Measurements from ENCODE around the gene CCDC57. TPM values are rescaled to one million over a fixed set of nuclear protein-coding genes. Genes with fewer than 3 reads are reported as not detected.

The CCDC57 gene
- total RNA-seq, 2 donors from 2014 or later = 24.5 to 46.1 TPM

DNA sequence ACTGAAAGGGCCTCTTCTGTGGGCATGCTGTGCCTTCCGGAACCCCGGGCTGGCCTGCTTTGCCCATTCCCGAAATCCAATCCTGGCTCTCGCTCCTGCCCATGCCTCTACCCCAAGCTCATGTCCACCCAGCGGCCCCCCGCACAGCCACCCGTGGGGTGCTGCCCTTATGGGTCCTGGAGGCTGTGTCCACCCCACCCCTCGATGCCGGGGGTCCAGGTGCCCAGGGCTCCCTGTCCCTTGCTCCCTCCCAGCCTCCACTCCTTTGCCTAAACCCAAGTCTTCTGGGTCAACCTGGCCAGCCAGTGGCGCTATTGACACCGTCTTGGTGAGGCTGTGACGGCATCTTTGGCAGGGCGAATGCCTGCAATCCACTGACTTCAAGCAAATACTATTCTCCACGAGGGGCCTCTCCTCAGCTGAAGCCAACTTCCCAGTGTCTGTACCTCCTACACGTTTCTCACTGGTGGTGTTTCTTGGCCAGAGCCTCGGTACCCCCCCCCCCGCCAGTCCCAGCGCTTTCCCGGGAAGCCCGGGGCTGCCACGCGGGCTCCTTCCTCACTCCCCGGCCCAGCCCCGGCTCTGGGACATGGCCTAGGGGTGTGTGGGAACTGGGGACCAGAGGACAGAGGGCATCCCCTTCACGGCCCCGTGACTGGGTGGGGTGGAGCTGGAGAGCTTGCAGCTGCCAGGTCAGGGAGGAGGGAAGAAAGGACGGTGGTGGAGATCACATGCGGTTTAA lies 134.9 kb downstream of the CCDC57 start:
- Histone ChIP-seq H3K9ac (ENCODE audit: low read depth in 2 of 2, low read length in 2 of 2) (no peak overlapping the region), H3K4me1 (no peaks in the 10 kb centered on the region), H3K27ac (no peak overlapping the region), H3K36me3 (peaks cover 17% of the 10 kb centered on the region), H3K27me3 (no peaks in the 10 kb centered on the region), H3K4me3 (no peak overlapping the region), H3K9me3 (no peaks in the 10 kb centered on the region)
- intact Hi-C loops (cut with DNase I) = no loop called here
- DNase-seq = no peak
- TF ChIP-seq CTCF (IDR thresholded peaks at IDR 0.05) = no peak

DNA sequence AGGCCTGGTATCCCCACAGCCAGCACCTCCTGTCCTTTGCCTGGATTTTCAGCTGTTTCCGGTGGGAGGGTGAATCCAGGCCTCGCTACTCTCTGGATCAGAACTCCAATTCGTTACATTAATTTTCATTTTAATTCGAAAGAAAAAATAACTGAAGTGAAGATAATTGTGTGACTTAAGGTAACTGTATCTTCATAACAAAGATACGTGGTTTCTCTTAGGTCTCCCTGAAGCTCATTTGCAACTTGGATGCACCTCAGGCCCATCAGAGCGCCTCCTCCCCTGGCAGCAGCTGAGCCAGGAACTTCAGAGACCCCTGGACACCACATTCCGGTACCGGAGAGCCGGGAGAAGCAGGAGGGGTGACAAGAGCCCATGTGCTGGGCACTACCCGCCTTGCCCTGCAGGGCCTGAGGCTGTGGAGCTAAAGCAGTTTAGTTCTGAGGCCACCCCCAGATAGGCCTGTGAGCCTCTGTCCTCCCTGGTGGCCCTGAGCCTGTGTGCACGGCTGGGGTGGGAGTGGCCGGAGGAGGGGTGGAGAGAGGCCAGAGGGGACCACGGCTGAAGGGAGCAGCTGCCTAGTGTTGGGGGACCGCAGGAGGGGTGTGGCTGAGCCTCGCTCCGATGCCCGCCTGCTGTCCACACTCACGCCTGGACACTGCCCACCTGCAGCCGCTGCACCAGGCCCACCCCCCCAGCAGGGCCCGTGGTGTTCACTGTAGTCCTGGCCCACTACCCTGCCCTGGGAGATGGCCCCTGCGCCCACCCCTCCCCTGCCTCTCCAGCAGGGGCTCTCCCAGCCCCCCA lies 135.7 kb downstream of the CCDC57 start:
- no peak overlapping the region for H3K4me3 ChIP-seq
- H3K27ac ChIP-seq = no peak overlapping the region
- intact Hi-C loops (cut with DNase I) = no loop called here
- H3K9me3 ChIP-seq = no peaks in the 10 kb centered on the region
- no peak overlapping the region for H3K9ac ChIP-seq (ENCODE audit: low read depth in 2 of 2, low read length in 2 of 2)
- H3K4me1 ChIP-seq = no peaks in the 10 kb centered on the region
- peaks cover 11% of the 10 kb centered on the region for H3K36me3 ChIP-seq
- H3K27me3 ChIP-seq = no peaks in the 10 kb centered on the region
- TF ChIP-seq CTCF (IDR thresholded peaks at IDR 0.05) = no peak
- no peak for DNase-seq

- no peak for DNase-seq
- Histone ChIP-seq H3K36me3 (peaks cover 10% of the 10 kb centered on the region), H3K4me1 (no peaks in the 10 kb centered on the region), H3K27ac (no peak overlapping the region), H3K9ac (ENCODE audit: low read depth in 2 of 2, low read length in 2 of 2) (no peak overlapping the region), H3K9me3 (no peaks in the 10 kb centered on the region), H3K27me3 (no peaks in the 10 kb centered on the region), H3K4me3 (no peak overlapping the region)
- intact Hi-C loops (cut with DNase I) = no loop called here
- no peak for TF ChIP-seq CTCF (IDR thresholded peaks at IDR 0.05)
Measured at GRCh38 chr17:82076018-82076784, 136.4 kb downstream of the CCDC57 start.

- no peak for TF ChIP-seq CTCF (IDR thresholded peaks at IDR 0.05)
- DNase-seq = no peak
- Histone ChIP-seq H3K4me1 (no peaks in the 10 kb centered on the region), H3K9me3 (no peaks in the 10 kb centered on the region), H3K27me3 (no peaks in the 10 kb centered on the region), H3K4me3 (no peak overlapping the region), H3K36me3 (no peaks in the 10 kb centered on the region), H3K27ac (peak overlapping the region; percentile 66), H3K9ac (ENCODE audit: low read depth in 2 of 2, low read length in 2 of 2) (no peak overlapping the region)
- intact Hi-C loops (cut with DNase I) = no loop called here
Measured at GRCh38 chr17:82073446-82073845, 139.2 kb downstream of the CCDC57 start.

DNA sequence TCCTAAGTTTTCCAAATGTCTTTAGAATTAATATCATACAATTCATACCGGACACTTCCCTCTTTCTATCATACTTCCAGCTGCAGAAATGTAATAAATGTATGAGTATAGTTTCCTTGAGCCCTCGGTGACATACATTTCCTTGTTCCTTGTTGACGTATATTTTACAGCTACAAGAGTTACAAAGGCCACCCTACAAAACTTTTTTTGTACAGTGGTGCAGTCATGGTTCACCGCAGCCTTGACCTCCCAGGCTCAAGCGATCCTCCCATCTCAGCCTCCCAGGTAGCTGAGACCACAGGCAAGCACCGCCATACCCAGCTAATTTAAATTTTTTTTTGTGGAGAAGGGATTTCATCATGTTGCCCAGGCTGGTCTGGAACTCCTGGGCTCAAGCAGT lies 139.8 kb downstream of the CCDC57 start:
- H3K9ac ChIP-seq (ENCODE audit: low read depth in 2 of 2, low read length in 2 of 2) = no peak overlapping the region
- H3K4me3 ChIP-seq = no peak overlapping the region
- intact Hi-C loops (cut with DNase I) = no loop called here
- H3K4me1 ChIP-seq = no peaks in the 10 kb centered on the region
- peak; percentile 56 for DNase-seq
- no peak for TF ChIP-seq CTCF (IDR thresholded peaks at IDR 0.05)
- peak overlapping the region; percentile 66 for H3K27ac ChIP-seq
- H3K36me3 ChIP-seq = no peaks in the 10 kb centered on the region
- no peaks in the 10 kb centered on the region for H3K27me3 ChIP-seq
- H3K9me3 ChIP-seq = no peaks in the 10 kb centered on the region
